Activated CD8-positive, alpha-beta memory T cell treated with anti-CD3 and anti-CD28 coated beads for 36 hours (primary cell): ENCODE results near the gene CLASP1. TPM values are rescaled to one million over a fixed set of nuclear protein-coding genes. Genes with fewer than 3 reads are reported as not detected.
"Not testable (repeated sequence)": the region's sequence is repeated elsewhere in the genome, so short reads cannot be mapped to it uniquely, and the experiment has no call there.

Source experiments
- CTCF ChIA-PET: fragments of 350-600 bp; sonication (Branson Sonifier 250); formaldehyde crosslinking; loops from one replicate; lab custom pipeline; 2021; ENCODE audit warnings: antibody characterized with exemption; lab: Charles Lee
- POLR2A ChIA-PET: fragments of 350-600 bp; sonication (Branson Sonifier 250); formaldehyde crosslinking; loops from one replicate; lab custom pipeline; 2021; ENCODE audit warnings: antibody characterized with exemption; lab: Charles Lee
- total RNA-seq, 2 experiments: library from RNA; stranded (reverse); gene quantifications; one replicate each; pipeline ENCODE4 v1.2.3, GENCODE V29; 2021

The CLASP1 gene
- total RNA-seq, 2 experiments from 2014 or later, result 63.0 to 67.4 TPM

DNA sequence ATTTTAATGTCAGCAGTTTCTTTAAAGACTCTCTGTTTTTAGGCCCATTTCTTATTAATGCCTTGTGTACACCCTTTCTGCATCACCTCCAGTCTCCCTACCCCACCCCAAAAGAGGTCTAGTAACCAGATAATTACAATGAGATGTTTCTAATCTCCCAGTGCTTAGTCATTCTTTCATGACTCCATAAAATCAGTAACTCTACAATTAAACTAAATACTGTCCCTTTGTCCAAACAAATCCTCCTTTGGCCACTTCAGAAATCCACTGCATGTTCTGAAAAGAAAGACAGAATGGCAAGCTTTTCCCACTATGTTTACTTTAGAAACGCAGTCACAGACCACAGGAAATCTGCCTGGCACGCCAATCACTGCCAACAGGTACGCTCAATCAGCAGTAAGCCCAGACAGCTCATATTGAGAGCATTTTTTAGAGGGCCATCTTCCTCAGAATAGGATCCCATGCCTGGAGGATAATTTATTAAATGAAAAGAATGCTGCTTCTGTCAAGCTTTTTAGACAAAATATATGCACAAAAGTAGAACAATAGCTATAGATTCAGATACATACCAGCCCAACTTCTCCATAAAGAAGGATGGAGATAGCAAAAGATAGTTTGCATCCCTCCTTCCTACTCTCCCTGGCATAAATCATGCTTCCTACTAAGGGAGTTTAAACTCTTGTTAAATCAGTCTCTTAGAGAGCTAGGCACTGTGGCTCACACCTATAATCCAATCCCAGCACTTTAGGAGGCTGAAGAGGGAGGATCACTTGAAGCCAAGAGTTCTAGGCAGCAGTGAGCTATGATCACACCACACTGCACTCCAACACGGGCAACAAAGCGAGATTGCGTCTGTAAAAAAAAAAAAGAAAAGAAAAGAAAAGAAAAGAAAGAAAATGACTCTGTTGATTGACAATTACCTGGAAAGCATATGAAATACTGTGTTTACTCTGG is 14.6 kb downstream of the CLASP1 start:
- POLR2A ChIA-PET, result no interaction called here
- CTCF ChIA-PET, result no interaction called here

DNA sequence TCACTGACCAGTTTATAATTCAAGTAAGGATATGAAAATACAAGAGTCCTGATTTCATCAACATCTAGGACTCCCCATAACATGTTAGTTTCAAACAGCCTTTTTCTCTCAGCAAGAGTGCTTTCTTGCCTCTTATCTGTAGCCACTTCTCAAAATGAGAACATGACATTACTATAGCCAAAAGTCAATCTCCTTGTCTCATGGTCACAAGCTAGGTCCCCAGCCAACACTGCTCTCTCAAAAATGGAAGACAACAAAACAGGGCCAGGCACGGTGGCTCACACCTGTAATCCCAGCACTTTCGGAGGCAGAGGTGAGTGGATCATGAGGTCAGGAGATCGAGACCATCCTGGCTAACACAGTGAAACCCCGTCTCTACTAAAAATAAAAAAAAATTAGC is 15.8 kb downstream of the CLASP1 start:
- ChIA-PET CTCF (no interaction called here), POLR2A (no interaction called here)

DNA sequence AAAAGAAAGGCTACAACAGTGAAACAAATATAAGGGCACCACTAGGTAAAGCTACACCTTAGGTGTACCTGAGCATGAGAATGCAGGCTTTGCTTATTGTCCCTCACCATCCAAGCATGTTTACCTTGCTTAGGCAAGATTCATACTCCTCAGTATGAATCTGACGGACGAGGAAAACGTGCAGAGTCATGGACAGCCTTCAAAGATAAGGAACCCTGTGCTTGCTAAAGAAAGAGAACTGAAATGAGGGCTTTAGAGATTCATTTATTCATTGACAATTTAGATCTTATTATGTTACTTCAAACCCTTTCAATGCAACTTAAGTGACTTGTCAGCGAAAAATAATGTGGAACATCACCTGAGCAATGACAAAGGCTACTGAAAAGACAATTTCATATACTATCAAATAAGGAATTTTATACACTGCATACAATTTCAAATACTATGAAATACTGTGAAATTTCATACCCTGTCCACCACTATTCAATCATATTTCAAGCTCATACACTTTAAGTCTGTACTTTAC is 21.7 kb downstream of the CLASP1 start:
- POLR2A ChIA-PET, result no interaction called here
- CTCF ChIA-PET, result no interaction called here

DNA sequence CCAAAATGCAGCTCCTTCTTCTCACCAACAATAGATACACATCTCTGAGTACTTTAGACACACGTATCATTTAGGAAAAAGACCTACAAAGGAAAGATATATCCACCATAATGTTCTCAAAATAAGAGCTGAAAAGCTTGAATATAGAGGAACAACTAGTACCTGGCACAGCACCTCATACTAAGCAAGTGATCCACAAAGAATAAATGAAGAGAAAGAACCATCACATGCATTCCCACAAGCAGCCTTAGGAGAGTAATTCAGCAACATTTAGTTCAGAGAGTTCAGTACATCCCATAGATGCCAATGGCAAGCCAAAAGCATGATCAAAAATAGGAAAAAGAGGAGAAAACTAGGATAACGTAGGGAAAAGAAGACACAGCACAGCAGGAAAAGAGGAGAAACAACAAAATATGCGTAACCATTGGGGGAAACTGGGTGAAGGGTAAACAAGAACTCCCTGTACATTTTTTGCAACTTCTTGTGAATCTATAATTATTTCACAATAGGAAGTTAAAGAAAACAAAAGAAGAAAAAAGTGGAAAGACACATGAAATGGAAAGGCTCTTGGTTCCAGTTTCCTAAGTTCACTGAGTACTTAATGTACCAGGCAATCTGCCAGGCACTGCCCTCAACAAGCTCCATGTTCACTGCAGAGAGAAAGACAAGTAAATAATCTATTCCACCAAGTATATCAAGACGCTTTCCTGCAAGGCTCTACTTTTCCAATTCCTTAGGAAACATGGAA is 22.3 kb downstream of the CLASP1 start:
- ChIA-PET POLR2A (no interaction called here), CTCF (no interaction called here)

DNA sequence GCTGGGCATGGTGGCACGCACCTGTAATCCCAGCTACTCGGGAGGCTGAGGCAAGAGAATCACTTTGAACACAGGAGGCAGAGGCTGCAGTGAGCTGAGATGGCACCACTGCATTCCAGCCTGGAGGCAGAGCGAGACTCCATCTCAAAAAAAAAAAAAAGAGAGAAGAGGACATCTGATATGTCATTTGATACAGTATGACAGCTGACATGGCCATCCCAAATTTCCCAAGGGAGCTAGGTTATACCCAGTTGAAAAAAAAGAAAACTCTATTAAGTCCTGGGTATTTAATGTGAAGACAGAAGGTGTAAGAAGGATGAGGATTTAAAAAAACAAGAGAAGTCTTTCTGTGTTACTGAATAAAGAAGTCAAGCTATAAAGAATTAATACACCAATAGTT is 23.3 kb downstream of the CLASP1 start:
- ChIA-PET CTCF (interaction anchor here (0.7 kb wide), 1 partner anchor 91 kb away, joined by 4 read pairs; no protein-coding TSS in a partner anchor), POLR2A (no interaction called here)

DNA sequence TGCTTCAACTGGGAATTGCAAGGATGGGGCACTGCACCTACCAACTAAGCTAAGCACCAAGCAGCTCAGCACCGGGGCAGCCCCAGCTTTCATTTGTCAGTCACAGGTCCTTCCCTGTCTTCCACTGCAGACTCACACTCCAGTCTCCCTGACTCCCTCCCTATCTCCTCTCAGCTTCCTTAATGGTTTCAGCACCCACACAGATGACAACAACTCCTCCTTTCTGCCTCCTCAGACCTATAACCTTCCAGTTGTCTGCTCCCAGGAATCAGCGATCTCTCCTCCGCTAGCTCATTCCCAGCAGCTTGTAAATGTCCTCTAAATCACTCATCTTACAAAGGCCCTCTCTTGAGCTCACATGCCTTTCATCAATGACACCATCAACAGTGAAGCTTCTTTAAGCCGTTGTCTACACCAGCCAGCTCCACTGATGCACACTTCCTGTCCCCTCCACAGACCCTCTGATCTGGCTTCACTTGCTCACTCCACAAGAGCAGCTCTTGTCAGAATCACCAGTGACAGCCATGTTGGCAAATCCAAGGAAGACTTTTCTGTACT is 32.1 kb downstream of the CLASP1 start:
- ChIA-PET CTCF (no interaction called here), POLR2A (no interaction called here)

DNA sequence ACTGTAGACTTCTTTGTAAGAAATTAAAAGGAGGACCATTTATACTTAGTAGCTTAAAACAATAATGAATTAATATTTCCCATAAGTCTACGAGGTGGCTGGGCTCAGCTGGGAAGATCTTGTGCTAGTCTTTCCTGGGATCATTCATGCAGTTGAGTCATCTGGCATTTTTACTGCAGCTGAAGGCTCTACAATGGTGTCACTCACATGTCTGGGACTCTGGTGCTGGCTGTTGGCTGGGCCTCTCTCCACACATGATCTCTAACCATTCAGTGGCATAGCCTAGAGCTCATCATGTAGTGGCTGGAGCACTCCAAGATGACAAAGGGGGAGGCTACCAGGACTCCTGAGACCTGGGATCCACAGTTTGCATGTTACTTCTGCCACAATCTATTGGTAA is 35.5 kb downstream of the CLASP1 start:
- POLR2A ChIA-PET, result no interaction called here
- CTCF ChIA-PET, result no interaction called here

DNA sequence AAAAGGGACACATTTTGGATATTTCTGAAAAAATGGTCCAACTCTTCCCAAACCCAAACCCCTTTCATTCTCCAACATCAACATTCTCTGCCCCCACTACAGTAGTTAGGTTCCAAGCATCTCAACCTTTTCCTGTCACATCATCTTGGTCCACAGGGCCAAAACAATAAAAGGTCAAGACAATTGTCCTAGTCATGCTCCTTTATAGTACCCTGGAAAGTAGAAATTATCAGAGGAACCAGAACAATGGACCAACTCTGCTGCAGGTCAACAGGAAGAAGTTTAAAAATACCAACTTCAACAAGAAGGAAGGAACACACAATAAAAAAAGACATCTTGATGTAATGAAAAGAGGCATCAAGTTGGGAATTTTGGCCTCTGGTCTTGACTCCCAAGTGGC is 36.1 kb downstream of the CLASP1 start:
- ChIA-PET POLR2A (no interaction called here), CTCF (no interaction called here)

DNA sequence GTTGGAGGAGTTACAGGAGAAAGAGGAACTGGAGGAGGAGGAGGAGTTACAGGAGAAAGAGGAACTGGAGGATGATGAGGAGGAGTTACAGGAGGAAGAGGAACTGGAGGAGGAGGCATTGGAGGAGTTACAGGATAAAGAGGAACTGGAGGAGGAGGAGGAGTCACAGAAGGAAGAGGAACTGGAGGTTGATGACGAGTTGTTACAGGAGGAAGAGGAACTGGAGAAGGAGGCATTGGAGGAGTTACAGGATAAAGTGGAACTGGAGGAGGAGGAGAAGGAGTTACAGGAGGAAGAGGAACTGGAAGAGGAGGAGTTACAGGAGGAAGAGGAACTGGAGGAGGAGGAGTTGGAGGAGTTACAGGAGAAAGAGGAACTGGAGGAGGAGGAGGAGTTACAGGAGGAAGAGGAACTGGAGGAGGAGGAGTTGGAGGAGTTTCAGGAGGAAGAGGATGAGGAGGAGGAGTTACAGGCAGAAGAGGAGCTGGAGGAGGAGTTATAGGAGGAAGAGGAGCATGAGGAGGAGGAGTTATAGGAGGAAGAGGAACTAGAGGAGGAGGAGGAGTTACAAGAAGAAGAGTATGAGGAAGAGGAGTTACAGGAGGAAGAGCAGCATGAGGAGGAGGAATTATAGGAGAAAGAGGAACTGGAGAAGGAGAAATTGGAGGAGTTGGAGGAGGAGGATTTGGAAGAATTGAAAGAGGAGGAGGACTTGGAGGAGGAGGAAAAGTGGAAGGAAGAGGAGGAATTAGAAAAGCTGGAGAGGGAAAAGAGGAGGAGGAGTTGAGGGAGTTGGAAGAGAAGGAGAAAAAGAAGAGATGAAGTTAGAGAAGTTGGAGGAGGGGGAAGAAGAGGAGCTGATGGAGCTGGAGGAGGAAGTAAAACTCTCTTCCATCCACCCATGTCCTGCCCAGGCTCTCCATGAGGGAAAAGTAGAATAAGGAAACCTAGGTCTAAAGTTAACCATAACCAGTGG is 37.2 kb downstream of the CLASP1 start:
- ChIA-PET CTCF (no interaction called here), POLR2A (no interaction called here)

DNA sequence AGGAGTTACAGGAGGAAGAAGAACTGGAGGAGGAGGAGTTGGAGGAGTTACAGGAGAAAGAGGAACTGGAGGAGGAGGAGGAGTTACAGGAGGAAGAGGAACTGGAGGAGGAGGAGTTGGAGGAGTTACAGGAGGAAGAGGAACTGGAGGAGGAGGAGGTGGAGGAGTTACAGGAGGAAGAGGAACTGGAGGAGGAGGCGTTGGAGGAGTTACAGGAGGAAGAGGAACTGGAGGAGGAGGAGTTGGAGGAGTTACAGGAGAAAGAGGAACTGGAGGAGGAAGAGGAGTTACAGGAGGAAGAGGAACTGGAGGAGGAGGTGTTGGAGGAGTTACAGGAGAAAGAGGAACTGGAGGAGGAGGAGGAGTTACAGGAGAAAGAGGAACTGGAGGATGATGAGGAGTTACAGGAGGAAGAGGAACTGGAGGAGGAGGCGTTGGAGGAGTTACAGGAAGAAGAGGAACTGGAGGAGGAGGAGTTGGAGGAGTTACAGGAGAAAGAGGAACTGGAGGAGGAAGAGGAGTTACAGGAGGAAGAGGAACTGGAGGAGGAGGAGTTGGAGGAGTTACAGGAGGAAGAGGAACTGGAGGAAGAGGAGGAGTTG is 38.1 kb downstream of the CLASP1 start:
- POLR2A ChIA-PET, CTCF ChIA-PET: not testable (repeated sequence)

DNA sequence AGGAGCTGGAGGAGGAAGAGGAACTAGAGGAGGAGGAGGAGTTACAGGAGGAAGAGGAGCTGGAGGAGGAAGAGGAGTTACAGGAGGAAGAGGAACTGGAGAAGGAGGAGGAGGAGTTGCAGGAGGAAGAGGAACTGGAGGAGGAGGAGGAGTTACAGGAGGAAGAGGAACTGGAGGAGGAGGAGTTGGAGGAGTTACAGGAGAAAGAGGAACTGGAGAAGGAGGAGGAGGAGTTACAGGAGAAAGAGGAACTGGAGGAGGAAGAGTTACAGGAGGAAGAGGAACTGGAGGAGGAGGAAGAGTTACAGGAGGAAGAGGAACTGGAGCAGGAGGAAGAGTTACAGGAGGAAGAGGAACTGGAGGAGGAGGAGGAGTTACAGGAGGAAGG is 38.8 kb downstream of the CLASP1 start:
- CTCF ChIA-PET, POLR2A ChIA-PET: not testable (repeated sequence)

DNA sequence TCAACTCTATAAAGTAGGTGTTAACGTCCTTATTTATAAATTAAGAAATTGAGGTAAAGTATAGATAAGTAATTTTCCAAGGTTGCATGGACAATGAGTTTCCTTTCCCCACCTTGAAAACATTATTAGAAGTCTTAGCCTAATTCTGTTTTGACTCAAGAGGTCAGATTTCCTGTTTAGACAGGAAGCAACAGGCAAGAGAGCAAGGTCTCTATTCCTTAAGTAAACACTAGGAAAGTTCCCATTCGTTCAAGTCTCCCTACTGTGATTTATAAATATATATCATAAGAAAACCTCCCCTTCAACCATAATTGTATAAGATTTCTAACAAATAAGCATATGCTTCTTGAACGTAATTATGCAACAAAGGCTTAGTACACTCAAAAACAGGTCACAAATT is 40.3 kb downstream of the CLASP1 start:
- CTCF ChIA-PET, result no interaction called here

DNA sequence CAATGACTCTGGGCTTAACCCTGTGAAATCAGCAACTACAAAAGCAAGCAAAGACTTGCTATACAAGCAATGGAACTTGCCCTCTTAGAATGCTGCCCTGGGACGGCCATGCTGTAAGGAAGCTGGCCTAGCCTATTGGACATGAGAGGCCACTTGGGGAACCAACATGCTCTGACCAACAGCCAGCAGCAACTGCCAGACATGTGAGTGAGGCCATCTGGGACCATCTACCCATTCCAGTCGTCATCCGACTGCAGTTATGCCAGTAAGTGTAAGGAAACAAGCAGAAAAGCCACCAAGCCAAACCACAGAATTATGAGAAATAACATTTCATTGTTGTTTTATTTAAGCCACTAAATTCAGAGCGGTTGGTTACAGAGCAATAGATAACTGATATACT is 40.9 kb downstream of the CLASP1 start:
- POLR2A ChIA-PET, result no interaction called here
- CTCF ChIA-PET, result no interaction called here

More for the DNA sequence above, 40.3 kb downstream of the CLASP1 start:
- POLR2A ChIA-PET, result no interaction called here

DNA sequence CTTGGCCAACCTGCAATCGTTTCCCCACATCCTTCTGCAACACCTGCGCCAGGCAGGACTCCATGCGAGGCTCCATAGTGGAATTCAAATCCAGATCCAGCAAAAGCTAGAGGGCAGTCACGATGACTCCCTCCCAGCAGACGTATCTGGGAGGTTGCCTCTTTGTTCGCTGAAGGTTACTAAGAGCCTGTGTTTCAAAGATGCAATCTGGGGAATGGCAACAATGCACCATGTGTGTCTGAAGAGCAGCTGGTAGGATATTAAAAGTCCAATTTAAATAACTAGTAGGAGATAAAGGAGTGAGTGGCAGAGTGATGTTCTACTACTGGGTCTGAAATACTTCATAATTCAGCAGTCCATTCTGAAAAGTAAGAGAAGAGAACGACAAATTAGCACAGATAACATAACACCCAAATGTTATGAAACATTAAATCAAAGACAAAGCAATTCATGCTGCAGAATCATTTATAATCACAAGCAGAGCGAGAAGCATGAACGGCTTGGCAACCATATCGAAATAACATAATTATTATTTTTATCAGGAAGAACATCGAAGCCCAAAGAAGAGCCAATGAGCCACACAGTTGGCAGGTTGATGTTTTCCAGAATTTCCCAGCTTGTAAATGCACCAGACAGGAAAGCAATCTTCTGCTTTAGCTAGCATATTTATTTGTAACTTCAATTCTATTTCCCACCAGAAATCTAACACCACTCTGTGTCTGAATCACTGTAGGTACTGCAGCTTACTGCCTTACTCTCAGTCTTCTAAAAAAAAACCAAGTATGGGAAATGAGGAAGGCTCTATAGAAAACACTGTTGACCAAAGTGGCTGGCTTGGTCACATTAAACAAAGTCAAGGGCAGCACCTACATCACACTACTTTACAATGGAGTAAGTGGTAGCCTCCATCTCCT is 43.2 kb downstream of the CLASP1 start:
- ChIA-PET CTCF (no interaction called here), POLR2A (no interaction called here)

DNA sequence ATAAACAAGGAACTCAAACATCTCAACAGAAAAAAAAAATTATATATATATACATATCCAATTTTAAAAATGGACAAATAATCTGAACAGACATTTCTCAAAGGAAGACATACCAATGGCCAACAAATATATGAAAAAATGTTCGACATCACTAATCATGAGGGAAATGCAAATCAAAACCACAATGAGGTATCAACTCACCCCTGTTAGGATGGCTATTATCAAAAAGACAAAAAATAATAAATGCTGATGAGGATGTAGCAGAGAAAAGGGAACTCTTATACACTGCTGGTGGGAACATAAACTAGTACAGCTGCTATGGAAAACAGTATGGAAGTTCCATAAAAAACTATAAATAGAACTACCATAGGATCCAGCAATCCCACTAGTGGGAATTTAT is 46.1 kb downstream of the CLASP1 start:
- ChIA-PET POLR2A (no interaction called here), CTCF (no interaction called here)

DNA sequence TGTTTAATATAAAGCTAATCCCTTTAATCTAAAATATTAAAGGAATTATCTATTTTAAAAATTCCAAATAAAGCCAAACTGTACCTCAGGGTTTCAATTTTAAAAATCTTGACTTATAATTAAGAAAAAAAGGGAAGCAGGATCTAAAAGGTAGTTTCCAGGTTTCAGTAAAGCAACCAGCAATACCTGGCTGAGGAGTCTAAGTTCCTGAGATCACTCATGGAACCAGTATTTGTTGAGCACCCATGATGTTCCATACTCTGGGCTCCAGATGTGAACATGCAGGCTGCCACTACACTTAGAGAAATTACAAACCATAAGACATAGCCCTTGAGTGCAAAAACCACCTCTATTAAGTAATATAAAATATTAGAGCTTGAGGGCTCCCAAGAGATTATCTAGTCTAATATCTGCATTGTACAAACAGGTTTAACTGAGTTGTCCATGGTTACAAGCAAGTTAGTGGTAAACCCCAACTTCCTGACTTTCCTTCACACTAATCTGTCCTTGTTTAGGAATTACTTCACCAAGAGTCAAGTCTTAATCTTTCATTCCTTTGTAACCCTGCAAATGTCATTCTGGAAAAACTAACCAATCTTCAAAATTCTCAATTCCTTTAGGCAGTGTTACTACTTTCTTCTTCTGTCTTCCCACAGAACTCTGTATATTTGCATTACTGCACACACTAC is 49.2 kb downstream of the CLASP1 start:
- ChIA-PET CTCF (interaction anchor here (0.6 kb wide), 1 partner anchor 8 kb away, joined by 4 read pairs; no protein-coding TSS in a partner anchor), POLR2A (no interaction called here)

DNA sequence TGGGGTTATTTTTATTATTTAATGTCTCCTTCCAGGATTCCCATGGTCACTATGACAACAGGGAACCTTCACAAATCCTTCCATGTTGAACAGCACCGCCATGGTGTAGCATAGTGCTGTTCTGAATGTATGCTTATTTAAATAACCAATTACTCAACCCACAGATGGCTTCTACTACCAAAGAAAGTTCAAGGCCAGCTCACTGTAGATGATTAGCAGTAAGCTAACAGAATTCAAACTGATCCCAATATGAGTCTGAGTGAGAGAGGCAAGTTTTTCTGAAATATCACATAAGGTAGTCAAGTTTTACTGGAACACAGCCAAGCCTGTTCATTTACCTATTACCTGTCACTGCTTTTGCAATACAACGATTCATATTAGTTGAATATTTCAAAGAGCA is 51.2 kb downstream of the CLASP1 start:
- CTCF ChIA-PET, result no interaction called here
- POLR2A ChIA-PET, result no interaction called here
